MM.1S (cell line): ENCODE measurements around the gene LARP1.

Experiments used
- EZH2 ChIP-seq: fragments of 300-600 bp; sonication (generic); optimal IDR thresholded peaks from 2 replicates; pipeline ENCODE3; 2017; ENCODE audit warnings: low read depth, mild to moderate bottlenecking, antibody characterized with exemption, low read length, mixed read lengths
- TF ChIP-seq, protein P1 (sequence below): fragments of 300-600 bp; sonication (generic); IDR thresholded peaks from 2 replicates; pipeline ENCODE4 v1.5.1; 2016; ENCODE audit warnings: antibody characterized with exemption, low read length, mixed read lengths

GRCh38 chr5:154850255-154851062, 95.3 kb downstream of the LARP1 start, which contains the start of gene FAXDC2:
- TF ChIP-seq, protein P1, sequence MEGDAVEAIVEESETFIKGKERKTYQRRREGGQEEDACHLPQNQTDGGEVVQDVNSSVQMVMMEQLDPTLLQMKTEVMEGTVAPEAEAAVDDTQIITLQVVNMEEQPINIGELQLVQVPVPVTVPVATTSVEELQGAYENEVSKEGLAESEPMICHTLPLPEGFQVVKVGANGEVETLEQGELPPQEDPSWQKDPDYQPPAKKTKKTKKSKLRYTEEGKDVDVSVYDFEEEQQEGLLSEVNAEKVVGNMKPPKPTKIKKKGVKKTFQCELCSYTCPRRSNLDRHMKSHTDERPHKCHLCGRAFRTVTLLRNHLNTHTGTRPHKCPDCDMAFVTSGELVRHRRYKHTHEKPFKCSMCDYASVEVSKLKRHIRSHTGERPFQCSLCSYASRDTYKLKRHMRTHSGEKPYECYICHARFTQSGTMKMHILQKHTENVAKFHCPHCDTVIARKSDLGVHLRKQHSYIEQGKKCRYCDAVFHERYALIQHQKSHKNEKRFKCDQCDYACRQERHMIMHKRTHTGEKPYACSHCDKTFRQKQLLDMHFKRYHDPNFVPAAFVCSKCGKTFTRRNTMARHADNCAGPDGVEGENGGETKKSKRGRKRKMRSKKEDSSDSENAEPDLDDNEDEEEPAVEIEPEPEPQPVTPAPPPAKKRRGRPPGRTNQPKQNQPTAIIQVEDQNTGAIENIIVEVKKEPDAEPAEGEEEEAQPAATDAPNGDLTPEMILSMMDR, result no peak
- TF ChIP-seq EZH2, result no peak
